GM21390 (cell line): ENCODE measurements around the gene BRI3.
A peak's percentile ranks its signal among the peaks of the same experiment; 100 is the strongest.

Experiments used
- ATAC-seq: cut with Tn5 transposase; IDR thresholded peaks from one replicate; pipeline ENCODE4 v1.9.1; 2021; ENCODE audit not compliant: unreplicated experiment

The BRI3 gene

DNA sequence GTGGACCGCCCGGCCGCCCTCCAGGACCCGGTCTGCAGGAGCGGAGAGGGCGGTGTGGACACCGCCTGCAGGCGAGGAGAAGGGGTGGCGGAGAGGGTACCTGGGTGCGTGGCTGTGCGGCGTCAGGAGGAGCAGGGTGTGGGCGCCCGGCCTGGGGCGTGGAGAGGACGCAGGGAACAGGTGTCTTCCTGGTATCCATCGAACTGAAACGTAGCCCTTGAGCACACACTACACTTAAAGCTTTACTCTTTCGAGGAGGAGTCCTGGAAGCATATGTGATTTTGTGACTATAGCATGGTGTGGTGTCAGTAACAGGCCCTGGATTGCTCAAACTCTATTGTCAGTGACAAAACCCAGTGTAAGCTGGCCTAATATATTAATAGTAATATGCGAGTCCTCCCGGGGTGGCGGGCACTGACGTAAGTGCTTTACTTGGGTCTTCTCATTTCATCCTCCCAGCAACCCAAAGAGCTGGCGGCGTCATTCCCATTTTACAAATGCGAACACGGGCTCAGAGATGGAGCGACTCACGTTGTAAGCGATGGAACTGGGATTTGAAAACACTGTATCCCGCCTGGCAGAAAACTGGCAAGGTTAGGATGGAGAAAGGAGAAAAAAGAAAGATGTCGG, 28.9 kb upstream of the BRI3 start:
- ATAC-seq: peak; percentile 24

DNA sequence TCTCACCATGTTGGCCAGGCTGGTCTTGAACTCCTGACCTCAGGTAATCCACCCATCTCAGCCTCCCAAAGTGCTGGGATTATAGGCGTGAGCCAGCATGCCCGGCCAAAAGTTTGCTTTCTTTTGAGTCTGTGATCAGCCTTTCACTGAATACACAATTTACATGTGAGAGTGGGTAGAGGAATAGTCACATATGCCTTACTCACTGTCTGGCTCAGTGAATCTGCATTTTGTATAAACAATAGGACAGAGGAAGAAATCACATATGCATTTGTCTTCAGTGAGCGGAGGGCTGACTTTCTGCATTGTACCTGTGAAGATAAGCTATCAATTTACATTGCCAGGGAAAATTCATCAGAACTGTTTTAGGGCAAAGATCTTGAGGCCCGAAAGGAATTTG, 27.0 kb upstream of the BRI3 start:
- no peak for ATAC-seq

GRCh38 chr7:98254951-98255610, 26.4 kb upstream of the BRI3 start:
- ATAC-seq: no peak

DNA sequence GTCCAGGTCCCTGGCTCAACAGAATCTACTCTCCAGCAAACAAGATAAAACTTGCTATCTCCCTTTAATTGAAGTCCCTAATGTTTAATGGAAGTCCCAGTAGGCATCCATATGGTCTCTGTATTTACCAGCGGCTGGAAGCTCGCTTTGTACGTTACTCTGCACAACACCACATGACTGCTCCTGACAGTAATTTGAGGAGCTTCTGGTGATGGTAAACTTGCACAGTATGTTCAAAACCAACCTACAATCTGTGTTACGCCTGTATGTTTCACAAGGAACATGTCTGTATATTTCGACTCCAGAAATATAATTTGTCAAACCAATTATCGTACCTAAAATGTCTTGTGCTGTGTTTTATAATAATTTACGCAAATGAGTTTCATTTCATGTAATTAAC, 25.1 kb upstream of the BRI3 start:
- ATAC-seq: no peak

DNA sequence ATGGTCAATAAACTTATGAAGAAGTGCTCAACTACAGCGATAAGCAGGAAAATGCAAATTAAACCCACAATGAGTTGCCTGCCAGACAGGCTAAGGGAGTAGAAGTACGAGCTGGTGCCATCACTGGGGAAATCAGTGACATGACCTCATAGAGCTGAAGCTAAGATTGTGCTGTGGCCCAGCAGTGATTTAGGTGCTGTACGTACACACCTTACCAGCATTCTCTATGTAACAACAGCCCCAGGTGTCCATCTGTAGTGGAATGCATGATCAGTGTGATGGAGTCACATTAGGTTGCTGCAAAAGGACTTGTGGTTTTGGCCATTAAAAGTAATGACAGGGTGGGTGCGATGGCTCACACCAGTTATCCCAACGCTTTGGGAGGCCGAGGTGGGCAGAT, 23.8 kb upstream of the BRI3 start:
- ATAC-seq: no peak

DNA sequence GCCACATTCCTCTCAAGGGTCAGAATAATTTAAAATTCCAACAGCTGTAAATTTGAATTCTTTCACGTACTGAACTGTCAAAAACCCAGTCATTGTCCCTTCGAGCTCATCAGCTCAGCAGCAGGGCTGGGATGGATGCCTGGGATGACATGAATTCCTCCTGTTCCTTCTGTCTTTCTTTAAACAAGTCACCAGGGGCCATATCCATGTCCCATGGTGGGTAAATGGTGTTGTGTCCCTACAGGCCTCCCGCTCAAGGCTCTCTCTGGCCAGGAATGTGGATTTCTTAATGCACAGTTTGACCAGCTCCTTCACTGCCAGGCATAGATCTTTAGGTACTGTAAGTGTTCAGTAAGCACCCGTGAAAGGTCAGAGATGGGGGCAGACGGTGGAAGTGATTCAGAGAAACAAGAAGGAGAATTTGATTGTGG, 15.6 kb upstream of the BRI3 start:
- no peak for ATAC-seq

GRCh38 chr7:98266840-98267239, 14.6 kb upstream of the BRI3 start:
- ATAC-seq: no peak

DNA sequence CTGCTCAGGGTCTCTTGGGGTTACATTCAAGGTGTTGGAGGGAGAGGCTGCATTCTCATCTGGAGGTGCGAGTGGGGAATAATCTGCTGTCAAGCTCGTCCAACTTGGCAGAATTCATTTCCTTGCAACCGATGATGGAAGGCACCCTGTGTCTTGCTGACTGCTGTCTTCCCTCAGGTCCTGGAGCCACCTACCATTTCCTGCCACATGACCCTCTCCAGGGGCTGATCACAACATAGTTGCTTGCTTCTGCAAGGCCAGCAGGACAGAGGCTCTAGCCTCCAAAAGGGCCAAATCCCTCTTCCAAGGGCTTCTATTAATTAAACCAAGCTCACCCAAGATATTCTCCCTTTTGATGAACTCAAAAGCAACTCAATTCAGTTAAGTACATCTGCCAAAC, 14.2 kb upstream of the BRI3 start:
- ATAC-seq: no peak

DNA sequence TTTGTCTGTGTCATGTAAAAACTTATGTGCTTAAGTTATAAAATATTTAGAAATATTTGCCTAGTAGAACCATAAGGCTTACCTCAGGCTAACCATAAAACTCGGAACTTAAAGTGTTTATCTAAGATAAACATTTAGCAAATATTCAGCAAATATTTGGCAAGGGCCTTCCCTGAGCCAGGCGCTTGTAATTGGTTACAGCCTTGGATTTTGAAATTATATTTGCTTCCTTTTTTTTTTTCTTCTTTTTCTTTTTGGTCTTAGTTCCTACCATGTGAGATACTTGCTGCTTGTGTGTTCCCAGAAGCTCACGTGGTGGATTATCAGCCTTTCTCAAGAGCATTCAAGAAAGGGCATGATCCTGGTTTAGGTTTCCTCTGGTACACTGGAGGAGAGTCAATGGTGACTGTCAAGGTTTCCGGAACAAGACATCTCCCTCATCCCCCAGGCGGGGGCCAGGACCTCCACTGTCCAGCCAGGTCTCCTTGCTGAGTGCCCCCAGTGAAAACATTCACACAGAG, 5.2 kb upstream of the BRI3 start:
- no peak for ATAC-seq

DNA sequence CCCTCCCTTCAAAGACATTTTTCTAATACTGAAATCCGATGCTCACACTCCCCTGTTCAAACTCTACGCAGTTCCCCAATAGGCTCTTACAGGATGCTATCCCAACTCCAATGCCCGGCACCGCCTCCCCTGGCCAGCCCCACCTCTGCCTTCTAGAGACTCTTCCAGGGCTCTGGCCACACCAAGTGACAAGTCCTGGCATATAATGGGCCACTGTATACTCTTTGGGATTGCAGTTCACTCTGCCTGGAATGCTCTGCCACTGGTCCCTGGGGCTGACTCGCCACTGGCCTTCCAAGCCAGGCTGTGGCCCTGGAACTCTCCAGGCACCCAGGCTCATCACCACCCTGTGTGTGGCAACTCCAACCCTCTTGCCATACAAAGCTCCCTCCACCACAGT, 3.1 kb upstream of the BRI3 start:
- ATAC-seq: no peak

DNA sequence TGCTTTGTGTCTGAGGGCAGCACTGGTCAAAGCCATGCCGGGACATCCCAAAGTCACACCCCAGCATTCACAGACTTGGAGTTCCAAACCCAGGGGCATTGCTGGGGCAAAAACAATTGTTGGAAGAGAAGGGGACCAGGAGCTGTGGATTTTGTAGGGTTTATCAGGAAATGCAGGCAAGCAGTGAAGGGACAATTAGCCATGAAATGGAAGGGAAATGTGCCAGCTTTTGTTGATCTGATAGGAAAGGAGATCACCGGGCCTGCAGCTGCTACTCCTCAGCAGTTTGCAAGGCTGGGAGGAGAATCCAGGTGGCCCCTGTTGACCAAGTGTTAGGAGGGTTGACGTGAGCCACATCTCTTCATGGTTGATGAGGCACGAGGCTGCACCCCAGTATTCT, 2.5 kb upstream of the BRI3 start:
- no peak for ATAC-seq

- ATAC-seq: no peak
Observed at GRCh38 chr7:98280296-98280695, 1.2 kb upstream of the BRI3 start.

DNA sequence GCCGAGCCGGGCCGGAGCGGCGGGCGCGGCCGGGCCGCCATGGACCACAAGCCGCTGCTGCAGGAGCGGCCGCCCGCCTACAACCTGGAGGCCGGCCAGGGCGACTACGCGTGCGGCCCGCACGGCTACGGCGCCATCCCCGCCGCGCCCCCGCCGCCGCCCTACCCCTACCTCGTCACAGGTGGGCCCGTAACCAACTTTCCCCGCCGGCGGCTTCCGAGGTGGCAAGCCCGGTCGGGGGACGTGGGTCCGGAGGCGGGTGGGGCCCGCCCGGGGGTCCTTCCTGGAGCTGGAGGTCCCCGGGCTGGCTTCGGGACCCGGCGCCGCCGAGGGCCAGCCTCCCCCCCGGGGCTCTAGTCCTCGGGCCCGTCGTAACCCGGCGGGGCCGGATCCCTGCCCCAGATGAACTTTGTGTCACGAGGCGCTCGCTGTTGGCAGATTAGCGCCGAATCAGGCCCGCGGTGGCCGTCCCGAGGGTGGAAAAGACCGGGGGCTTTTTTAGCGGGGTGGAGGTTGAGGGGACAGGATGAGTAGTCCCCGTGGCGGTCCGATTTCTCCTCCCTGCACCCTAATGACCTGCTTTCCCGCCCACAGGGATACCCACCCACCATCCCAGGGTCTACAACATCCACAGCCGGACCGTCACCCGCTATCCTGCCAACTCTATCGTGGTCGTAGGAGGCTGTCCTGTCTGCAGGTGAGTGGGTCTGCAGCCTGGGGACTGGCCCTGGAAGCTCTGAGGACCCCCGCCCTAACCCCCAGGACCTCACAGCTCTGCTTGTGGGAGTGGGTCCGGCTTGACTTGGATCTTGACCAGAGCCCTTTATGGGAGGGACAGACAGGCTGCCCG, 496 bp downstream of the BRI3 start:
- peak; percentile 36 for ATAC-seq

GRCh38 chr7:98282703-98283102, 1.2 kb downstream of the BRI3 start:
- ATAC-seq: no peak

- no peak for ATAC-seq
Observed at GRCh38 chr7:98283127-98283886, 1.8 kb downstream of the BRI3 start.

DNA sequence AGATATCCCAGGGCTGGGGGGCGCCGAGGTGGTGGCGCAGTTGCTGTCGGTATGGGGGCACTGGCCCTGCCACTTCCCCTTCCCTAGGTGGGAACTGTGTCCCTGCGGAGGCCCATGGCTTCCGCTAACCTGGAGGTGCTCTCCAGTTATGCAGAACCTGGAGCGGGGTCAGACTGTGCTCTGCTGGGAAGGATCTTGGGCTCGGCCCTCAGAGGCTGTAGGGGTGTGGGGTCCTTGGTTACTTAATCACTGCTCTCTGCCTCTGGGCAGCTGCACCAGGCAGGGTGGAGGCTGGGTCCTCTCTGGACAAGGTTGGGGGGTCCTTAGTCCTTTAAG, 2.4 kb downstream of the BRI3 start:
- no peak for ATAC-seq

DNA sequence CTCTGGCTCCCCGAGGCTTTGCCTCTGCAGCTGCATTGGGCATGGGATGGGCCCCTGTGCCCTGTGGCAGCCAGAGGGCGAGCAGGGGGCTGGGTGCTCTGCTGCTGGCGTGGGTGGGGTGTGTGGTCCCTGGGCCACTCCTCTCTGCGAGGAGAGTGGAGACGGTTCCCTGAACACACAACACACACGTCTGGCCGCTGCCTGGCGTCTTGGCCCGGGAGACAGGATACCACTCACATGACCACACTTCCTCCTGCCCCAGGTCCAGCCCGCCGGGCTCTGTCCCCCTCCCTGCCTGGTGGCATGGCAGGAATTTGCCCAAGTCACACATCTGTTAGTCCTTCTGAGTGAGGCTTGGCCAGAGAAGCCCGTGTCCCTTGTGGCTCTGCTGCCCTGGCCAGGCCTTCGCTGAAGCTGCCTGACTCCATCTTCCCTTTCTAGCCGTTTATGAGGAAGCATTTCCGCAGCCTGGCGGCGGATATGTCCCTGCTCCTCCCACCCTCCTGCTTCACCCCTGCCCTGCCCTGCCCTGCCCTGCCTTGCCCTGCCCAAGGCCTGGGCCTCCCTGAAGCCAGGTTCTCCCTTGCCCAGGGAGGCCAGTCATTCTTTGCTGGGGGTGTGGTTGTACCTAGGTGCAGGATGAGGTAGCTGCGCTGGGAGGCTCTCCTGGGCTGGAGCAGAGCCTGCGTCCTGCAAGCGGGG, 3.0 kb downstream of the BRI3 start:
- no peak for ATAC-seq

- no peak for ATAC-seq
Observed at GRCh38 chr7:98285157-98286092, 3.9 kb downstream of the BRI3 start.

GRCh38 chr7:98286093-98286539, 4.6 kb downstream of the BRI3 start:
- no peak for ATAC-seq
